ENCODE data around the gene GRM7. TPM values are rescaled to one million over a fixed set of nuclear protein-coding genes. Genes with fewer than 3 reads are reported as not detected.
A peak's percentile ranks its signal among the peaks of the same experiment; 100 is the strongest.

GRM7 gene
- total and polyA plus RNA-seq, 9 of the 15 experiments (the other 6 are each of a cell fraction or from before 2014, with no cell fraction given), result not detected

DNA sequence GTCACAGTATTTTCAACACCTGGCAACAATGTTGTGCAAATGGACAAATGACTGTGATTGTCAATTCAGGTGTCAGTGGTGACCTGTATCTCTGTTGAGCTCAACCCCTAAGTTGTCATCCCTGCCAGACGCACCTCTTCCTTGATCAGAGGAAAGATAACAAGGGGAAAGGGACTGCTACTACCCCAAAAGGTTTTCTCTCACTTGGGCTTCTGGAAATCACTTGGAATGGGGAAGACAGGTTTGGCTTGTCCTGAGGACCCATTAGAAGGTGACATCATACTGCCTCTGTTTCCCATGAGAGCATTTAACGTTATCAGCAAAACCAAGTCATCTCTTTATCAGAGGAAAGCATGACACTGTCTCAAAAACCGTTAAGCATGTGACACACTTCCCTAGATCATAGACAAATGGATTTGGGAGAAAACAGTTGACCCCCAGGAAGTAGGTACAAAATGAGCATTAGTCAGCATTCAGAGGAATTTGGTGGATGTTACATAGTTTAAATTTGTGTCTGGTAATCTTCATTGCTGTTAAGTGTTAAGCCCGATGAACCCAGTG lies 769.5 kb downstream of the GRM7 start:
- Histone ChIP-seq H3K27ac (ENCODE audit: extremely low read depth, low read depth, low read length) (no peak overlapping the region), H3K27me3 (ENCODE audit: control insufficient read depth in 2 of 2, insufficient read depth in 2 of 2, low read length in 2 of 2) (no peaks in the 10 kb centered on the region), H3K9me1 (ENCODE audit: control insufficient read depth, insufficient read depth, low read length) (no peaks in the 10 kb centered on the region), H3K4me1 (replicated peaks in 1 of 2; ENCODE audit: control insufficient read depth in 2 of 2, insufficient read depth in 2 of 2, low read length in 2 of 2) (no peaks in the 10 kb centered on the region), H3K4me2 (ENCODE audit: insufficient read depth, low read length) (no peak overlapping the region), H3K9me3 (replicated peaks; ENCODE audit: control insufficient read depth, insufficient read depth, low read depth, low read length) (no peaks in the 10 kb centered on the region; the same call in 1 of the 2 replicates), H3K9ac (ENCODE audit: insufficient read depth in 1 of 2, low read depth in 2 of 2, low read length in 2 of 2) (no peak overlapping the region), H3K79me2 (ENCODE audit: control insufficient read depth, insufficient read depth, low read length) (no peaks in the 10 kb centered on the region), H3K36me3 (ENCODE audit: control insufficient read depth, insufficient read depth, low read length) (no peaks in the 10 kb centered on the region), H3K4me3 (no peak overlapping the region), H4K20me1 (replicated peaks; ENCODE audit: control insufficient read depth, insufficient read depth, low read length) (no peaks in the 10 kb centered on the region), H2AFZ (ENCODE audit: low read depth, low read length) (no peak overlapping the region)
- intact Hi-C loops (cut with micrococcal nuclease), result no loop called here
- CTCF ChIA-PET (ENCODE audit: low intra/inter-chr PET ratio), result no interaction called here
- POLR2A ChIA-PET, result no interaction called here
- no TSS peak for BruUV-seq (replicated peaks)
- FAIRE-seq (no peak), ATAC-seq (no peak), DNase-seq (ENCODE audit: extremely low read depth in 1 of 4, low spot score in 3 of 4) (no peak)
- in situ Hi-C loops (cut with MboI), result no loop called here
- WGBS (ENCODE audit: insufficient coverage, low coverage, missing lambda C conversion rate), result 1% methylated on average over 4 of the region's 4 CpGs
- TF ChIP-seq ZNF239 (CRISPR knock-in tag; IDR thresholded peaks at IDR 0.05), result no peak
- TF ChIP-seq, protein P1, sequence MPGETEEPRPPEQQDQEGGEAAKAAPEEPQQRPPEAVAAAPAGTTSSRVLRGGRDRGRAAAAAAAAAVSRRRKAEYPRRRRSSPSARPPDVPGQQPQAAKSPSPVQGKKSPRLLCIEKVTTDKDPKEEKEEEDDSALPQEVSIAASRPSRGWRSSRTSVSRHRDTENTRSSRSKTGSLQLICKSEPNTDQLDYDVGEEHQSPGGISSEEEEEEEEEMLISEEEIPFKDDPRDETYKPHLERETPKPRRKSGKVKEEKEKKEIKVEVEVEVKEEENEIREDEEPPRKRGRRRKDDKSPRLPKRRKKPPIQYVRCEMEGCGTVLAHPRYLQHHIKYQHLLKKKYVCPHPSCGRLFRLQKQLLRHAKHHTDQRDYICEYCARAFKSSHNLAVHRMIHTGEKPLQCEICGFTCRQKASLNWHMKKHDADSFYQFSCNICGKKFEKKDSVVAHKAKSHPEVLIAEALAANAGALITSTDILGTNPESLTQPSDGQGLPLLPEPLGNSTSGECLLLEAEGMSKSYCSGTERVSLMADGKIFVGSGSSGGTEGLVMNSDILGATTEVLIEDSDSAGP (CRISPR knock-in tag; IDR thresholded peaks at IDR 0.05), result no peak
- TF ChIP-seq ZNF311 (CRISPR knock-in tag; IDR thresholded peaks at IDR 0.05), result peak; percentile 38; the same call in 1 of the 2 replicates
- TF ChIP-seq ATF1 (CRISPR knock-in tag; IDR thresholded peaks at IDR 0.05), result no peak
- no peak for TF ChIP-seq ATF1 (tag; IDR thresholded peaks at IDR 0.05)
- TF ChIP-seq ZNF197 (CRISPR knock-in tag; IDR thresholded peaks at IDR 0.05; ENCODE audit: low read depth), result no peak
- peak; percentile 21; the same call in 1 of the 2 replicates for TF ChIP-seq MAFG (tag; conservative IDR thresholded peaks at IDR 0.05)
- TF ChIP-seq FOXJ2 (tag; IDR thresholded peaks at IDR 0.05), result no peak
- TF ChIP-seq PYGO2 (tag; IDR thresholded peaks at IDR 0.05), result no peak
- TF ChIP-seq BCL6 (CRISPR knock-in tag; IDR thresholded peaks at IDR 0.05), result no peak
- TF ChIP-seq GABPA (tag; conservative IDR thresholded peaks at IDR 0.05; ENCODE audit: low read depth), result no peak
- TF ChIP-seq HCFC1 (IDR thresholded peaks at IDR 0.05; ENCODE audit: low read depth, low read length), result no peak
- TF ChIP-seq, protein P2, sequence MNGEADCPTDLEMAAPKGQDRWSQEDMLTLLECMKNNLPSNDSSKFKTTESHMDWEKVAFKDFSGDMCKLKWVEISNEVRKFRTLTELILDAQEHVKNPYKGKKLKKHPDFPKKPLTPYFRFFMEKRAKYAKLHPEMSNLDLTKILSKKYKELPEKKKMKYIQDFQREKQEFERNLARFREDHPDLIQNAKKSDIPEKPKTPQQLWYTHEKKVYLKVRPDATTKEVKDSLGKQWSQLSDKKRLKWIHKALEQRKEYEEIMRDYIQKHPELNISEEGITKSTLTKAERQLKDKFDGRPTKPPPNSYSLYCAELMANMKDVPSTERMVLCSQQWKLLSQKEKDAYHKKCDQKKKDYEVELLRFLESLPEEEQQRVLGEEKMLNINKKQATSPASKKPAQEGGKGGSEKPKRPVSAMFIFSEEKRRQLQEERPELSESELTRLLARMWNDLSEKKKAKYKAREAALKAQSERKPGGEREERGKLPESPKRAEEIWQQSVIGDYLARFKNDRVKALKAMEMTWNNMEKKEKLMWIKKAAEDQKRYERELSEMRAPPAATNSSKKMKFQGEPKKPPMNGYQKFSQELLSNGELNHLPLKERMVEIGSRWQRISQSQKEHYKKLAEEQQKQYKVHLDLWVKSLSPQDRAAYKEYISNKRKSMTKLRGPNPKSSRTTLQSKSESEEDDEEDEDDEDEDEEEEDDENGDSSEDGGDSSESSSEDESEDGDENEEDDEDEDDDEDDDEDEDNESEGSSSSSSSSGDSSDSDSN (IDR thresholded peaks at IDR 0.05; ENCODE audit: borderline replicate concordance in 1 of 2, low read depth in 2 of 2, low read length in 2 of 2), result no peak
- TF ChIP-seq KHSRP (IDR thresholded peaks at IDR 0.05), result no peak
- TF ChIP-seq ZNF76 (CRISPR knock-in tag; IDR thresholded peaks at IDR 0.05; ENCODE audit: borderline replicate concordance), result 0 out of 2 replicates have a peak, but pooled peaks have one; percentile 18

Measured in K562 (cell line).